Left lung (tissue), 10 donors: ENCODE data around the gene DEPDC4. TPM values are rescaled to one million over a fixed set of nuclear protein-coding genes. Genes with fewer than 3 reads are reported as not detected.
"Not testable (repeated sequence)": the region's sequence is repeated elsewhere in the genome, so short reads cannot be mapped to it uniquely, and the experiment has no call there.

ENCODE experiments used
- ATAC-seq: fragments of 200-7000 bp; cut with Tn5 transposase; one replicate; pipeline ENCODE4 v1.9.1; 2020; ENCODE audit warnings: moderate library complexity
- DNase-seq, 4 donors: peaks; one replicate each; pipeline ENCODE4 v3.0.0-alpha.2; 2013 to 2020
- H3K27ac ChIP-seq, 2 donors: fragments of 200-600 bp; sonication (generic) in 1 of 2; one replicate each; pipeline versions ENCODE4 v1.5.0 to v1.8.0; 2020 to 2021
- H3K27me3 ChIP-seq, 2 donors: fragments of 200-600 bp; sonication (generic) in 1 of 2; one replicate each; pipeline versions ENCODE4 v1.5.0 to v1.8.0; 2020 to 2021
- H3K36me3 ChIP-seq, 2 donors: fragments of 200-600 bp; sonication (generic) in 1 of 2; one replicate each; pipeline versions ENCODE4 v1.5.0 to v1.8.0; 2020 to 2021
- H3K4me1 ChIP-seq, 2 donors: fragments of 200-600 bp; one replicate each; pipeline ENCODE4 v1.8.0; 2021
- H3K4me3 ChIP-seq, 2 donors: fragments of 200-600 bp; sonication (generic) in 1 of 2; one replicate each; pipeline versions ENCODE4 v1.5.0 to v1.8.0; 2020 to 2021; ENCODE audit warnings: mild to moderate bottlenecking in 1 of 2
- H3K9me3 ChIP-seq, 2 donors: fragments of 200-600 bp; sonication (generic) in 1 of 2; one replicate each; pipeline versions ENCODE4 v1.5.0 to v1.8.0; 2020 to 2021
- intact Hi-C, 2 donors: fragments of 100-400 bp; cut with DNase I; formaldehyde crosslinking; loops; one replicate each; pipeline versions ENCODE4 v1.11.2 to v1.14.2; 2022
- polyA plus RNA-seq, 6 donors: library from polyadenylated mRNA; unstranded; fragments of 120-200 nt; gene quantifications; one replicate each; pipeline ENCODE4 v1.2.1, GENCODE V29; 2013; ENCODE audit not compliant: insufficient read length in 6 of 6
- total RNA-seq, 2 donors: library from RNA; stranded (reverse); fragmentation: NEBNext Ultra II Directional; extraction: Animal tissue kit (Norgen Biotek cat#: 25700); gene quantifications; one replicate each; pipeline ENCODE4 v1.2.1, GENCODE V29; 2021
- TF ChIP-seq, protein P1 (sequence below), 2 donors: fragments of 200-600 bp; sonication (generic) in 1 of 2; IDR thresholded peaks; one replicate each; pipeline versions ENCODE4 v1.5.0 to v1.8.0; 2021; ENCODE audit warnings: antibody characterized with exemption in 2 of 2
- donor health status: DM: no; HTN: yes; CAD: no.
- donor health status: DM: no; HTN: no; CAD: no.

Gene DEPDC4
- total and polyA plus RNA-seq, 8 donors: 1.7 to 9.8 (median 6.8) TPM

DNA sequence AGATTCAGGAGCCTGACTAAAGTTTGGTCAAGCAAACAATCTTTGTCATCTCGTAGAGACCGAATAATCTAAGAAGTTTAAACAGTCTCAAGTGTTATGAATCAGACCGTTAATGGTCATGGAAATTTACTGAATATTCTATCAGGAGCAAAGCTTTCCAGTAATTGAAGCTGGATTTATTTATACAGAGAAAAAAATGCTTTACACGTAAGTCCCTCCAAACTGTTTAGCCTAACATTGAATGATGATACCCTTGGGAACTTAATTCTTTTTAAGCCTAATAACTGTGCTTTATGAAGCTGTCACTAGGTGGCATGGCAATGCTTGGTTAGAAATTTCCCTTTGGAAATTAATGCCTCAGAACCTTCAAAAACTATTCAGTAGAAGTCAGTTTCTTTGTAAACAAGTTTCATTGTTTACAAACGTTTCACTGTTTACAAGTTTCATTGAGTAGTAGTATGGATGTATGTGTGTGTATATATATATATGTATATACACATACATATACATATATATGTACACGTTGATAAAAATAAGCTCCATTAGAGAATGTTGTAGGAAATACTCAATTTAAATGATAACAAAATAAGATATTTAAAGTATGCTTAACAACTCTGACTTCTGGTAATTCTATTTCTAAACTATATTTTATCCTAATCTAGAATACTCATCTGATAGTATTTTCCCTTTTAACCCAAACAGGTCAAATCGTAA lies 32.1 kb downstream of the DEPDC4 start:
- Histone ChIP-seq H3K27me3 (no peaks in the 10 kb centered on the region), H3K4me3 (no peak overlapping the region), H3K27ac (no peak overlapping the region), H3K9me3 (no peaks in the 10 kb centered on the region), H3K4me1 (no peaks in the 10 kb centered on the region), H3K36me3 (no peaks in the 10 kb centered on the region)
- peak; percentile 84 for ATAC-seq
- peak in 2 of 4 donors; percentile 22 to 49 for DNase-seq
- intact Hi-C loops: loop anchor here in 1 of 2 donors (10.0 kb wide), 1 partner anchor 320 kb away; no protein-coding TSS in a partner anchor
- TF ChIP-seq, protein P1, sequence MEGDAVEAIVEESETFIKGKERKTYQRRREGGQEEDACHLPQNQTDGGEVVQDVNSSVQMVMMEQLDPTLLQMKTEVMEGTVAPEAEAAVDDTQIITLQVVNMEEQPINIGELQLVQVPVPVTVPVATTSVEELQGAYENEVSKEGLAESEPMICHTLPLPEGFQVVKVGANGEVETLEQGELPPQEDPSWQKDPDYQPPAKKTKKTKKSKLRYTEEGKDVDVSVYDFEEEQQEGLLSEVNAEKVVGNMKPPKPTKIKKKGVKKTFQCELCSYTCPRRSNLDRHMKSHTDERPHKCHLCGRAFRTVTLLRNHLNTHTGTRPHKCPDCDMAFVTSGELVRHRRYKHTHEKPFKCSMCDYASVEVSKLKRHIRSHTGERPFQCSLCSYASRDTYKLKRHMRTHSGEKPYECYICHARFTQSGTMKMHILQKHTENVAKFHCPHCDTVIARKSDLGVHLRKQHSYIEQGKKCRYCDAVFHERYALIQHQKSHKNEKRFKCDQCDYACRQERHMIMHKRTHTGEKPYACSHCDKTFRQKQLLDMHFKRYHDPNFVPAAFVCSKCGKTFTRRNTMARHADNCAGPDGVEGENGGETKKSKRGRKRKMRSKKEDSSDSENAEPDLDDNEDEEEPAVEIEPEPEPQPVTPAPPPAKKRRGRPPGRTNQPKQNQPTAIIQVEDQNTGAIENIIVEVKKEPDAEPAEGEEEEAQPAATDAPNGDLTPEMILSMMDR (IDR thresholded peaks at IDR 0.05): peak; percentile 53 to 69

DNA sequence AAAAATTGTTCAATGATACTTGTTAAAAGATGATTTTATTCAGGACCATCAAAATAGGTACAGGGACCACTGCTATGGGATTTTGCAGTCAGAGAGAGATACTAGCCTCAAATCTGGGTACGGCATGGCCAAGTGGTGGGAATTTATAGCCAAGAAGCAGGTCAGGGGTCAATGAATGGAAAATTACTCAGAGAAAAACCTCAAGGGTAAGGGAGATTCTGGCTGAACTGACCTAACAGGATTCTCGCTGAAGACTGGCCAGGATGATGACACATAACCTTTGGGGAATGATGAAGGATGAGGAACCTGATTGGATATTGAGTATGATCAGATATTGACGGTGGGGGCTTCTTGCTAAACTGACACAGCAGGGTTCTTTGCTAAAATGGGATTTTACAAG lies 32.7 kb downstream of the DEPDC4 start:
- peak; percentile 28 for ATAC-seq
- no peaks in the 10 kb centered on the region for H3K4me1 ChIP-seq
- H3K27ac ChIP-seq: no peak overlapping the region
- TF ChIP-seq, protein P1 (IDR thresholded peaks at IDR 0.05): no peak
- intact Hi-C loops: loop anchor here in 1 of 2 donors (10.0 kb wide), 1 partner anchor 321 kb away; no protein-coding TSS in a partner anchor
- no peak overlapping the region for H3K4me3 ChIP-seq
- no peaks in the 10 kb centered on the region for H3K9me3 ChIP-seq
- H3K36me3 ChIP-seq: no peaks in the 10 kb centered on the region
- DNase-seq: no peak
- no peaks in the 10 kb centered on the region for H3K27me3 ChIP-seq

DNA sequence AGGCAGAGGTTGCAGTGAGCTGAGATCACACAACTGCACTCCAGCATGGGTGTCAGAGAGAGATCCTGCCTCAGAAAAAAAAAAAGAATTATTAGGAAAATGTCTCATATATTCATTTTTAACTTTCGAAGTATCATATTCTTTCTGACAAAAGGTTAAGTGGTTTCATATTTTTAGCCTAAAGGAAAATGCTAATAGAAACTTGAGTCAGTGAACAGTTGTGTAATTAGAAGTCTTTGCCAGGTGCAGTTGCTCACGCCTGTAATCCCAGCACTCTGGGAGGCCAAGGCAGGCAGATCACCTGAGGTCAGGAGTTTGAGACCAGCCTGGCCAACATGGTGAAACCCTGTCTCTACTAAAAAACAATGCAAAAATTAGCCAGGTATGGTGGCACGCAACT lies 35.0 kb downstream of the DEPDC4 start:
- ATAC-seq, H3K27me3 ChIP-seq: not testable (repeated sequence)
- intact Hi-C loops: loop anchor here in 1 of 2 donors (10.0 kb wide), 1 partner anchor 323 kb away; no protein-coding TSS in a partner anchor

DNA sequence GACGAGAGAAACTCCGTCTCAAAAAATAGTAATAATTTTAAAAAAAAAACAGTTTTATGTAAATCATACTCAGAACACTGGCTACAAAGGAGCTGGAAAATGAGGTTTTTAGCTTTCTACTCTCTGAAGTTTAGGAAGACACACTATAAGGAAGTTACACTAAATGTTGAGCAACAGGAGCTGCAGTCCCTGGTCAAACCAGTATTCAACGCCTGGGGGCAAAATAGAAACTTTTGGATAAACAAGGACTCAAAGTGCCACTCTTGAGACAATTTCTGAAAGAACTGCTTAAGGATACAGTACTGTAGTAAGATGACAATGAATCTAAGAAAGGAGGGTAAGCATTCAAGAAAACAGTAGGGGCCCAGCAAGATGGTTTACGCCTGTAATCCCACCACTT lies 37.0 kb downstream of the DEPDC4 start:
- peak in 1 of 4 donors; percentile 18 for DNase-seq

More for the DNA sequence above, 35.0 kb downstream of the DEPDC4 start:
- not testable (repeated sequence) for H3K9me3 ChIP-seq, H3K36me3 ChIP-seq, H3K4me1 ChIP-seq, DNase-seq, H3K4me3 ChIP-seq, H3K27ac ChIP-seq

DNA sequence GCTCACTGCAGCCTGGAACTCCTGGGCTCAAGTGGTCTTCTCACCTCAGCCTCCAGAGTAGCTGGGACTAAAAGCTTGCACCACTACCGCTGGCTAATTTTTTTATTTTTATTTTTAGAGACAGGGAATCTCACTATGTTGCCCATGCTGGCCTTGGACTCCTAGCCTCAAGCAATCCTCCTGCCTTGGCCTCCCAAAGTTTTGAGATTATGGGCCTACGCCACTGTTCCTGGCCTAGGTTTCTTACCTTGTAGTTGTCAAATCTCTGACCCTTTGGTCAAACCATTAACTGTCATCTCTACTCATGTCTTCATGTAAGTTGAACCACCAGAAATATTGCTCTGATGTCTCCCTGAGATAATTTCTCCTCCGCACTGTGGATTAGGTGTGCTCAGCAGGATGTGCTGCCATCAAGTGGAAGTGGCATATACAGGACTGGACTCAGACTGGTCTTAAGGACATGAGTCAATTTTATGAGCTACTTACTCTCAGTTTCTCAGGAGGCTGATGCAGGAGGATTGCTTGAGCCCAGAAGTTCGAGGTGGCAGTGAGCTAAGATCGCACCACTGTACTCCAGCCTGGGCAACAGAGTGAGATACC lies 37.7 kb downstream of the DEPDC4 start:
- Histone ChIP-seq H3K27me3 (no peaks in the 10 kb centered on the region), H3K4me3 (no peak overlapping the region), H3K27ac (no peak overlapping the region), H3K4me1 (no peaks in the 10 kb centered on the region), H3K9me3 (no peaks in the 10 kb centered on the region), H3K36me3 (peaks cover 0 to 15% of the 10 kb centered on the region in 2 donors)
- ATAC-seq: peak; percentile 66
- DNase-seq: no peak
- intact Hi-C loops: no loop called here
- TF ChIP-seq, protein P1 (IDR thresholded peaks at IDR 0.05): no peak

More for the DNA sequence above, 37.0 kb downstream of the DEPDC4 start:
- H3K4me3 ChIP-seq: no peak overlapping the region
- no peak overlapping the region for H3K27ac ChIP-seq
- peak; percentile 60 for ATAC-seq
- TF ChIP-seq, protein P1 (IDR thresholded peaks at IDR 0.05): no peak
- H3K27me3 ChIP-seq: no peaks in the 10 kb centered on the region
- no peaks in the 10 kb centered on the region for H3K4me1 ChIP-seq
- intact Hi-C loops: loop anchor here in 1 of 2 donors (10.0 kb wide), 1 partner anchor 325 kb away; no protein-coding TSS in a partner anchor
- H3K9me3 ChIP-seq: no peaks in the 10 kb centered on the region
- H3K36me3 ChIP-seq: peaks cover 0 to 8% of the 10 kb centered on the region in 2 donors
